Measurements from ENCODE around the gene HIRA. TPM values are rescaled to one million over a fixed set of nuclear protein-coding genes. Genes with fewer than 3 reads are reported as not detected.

The HIRA gene
- total and polyA plus RNA-seq, 2 of the 8 experiments (the other 6 are each of a cell fraction or from before 2014, with no cell fraction given) = 34.9 to 67.2 TPM

- no peak for FAIRE-seq
Observed at GRCh38 chr22:19353363-19354131, 78.0 kb downstream of the HIRA start.

More at GRCh38 chr22:19353363-19354131, 78.0 kb downstream of the HIRA start:
- H4K91ac ChIP-seq (replicated peaks; ENCODE audit: insufficient read length, low read length) = no peak overlapping the region
- peaks cover 5 to 6% of the 10 kb centered on the region in 2 experiments for H4K20me1 ChIP-seq (replicated peaks in 1 of 2; ENCODE audit: control insufficient read depth in 1 of 2, insufficient read depth in 2 of 2, low read length in 2 of 2)
- no peaks in the 10 kb centered on the region for H3K4me1 ChIP-seq (replicated peaks in 1 of 4; ENCODE audit: control insufficient read depth in 3 of 4, insufficient read depth in 4 of 4, low read length in 3 of 4)
- no peak overlapping the region for H2AFZ ChIP-seq (ENCODE audit: low read length)
- H3K36me3 ChIP-seq (ENCODE audit: control insufficient read depth in 2 of 4, insufficient read depth in 4 of 4, low read length in 3 of 4) = peaks cover 8 to 59% (median 43%) of the 10 kb centered on the region in 4 experiments
- no peak overlapping the region for H2BK12ac ChIP-seq (ENCODE audit: low read depth, low read length)
- CTCF ChIA-PET (ENCODE audit: partially characterized antibody) = interaction anchor here (0.8 to 1.7 kb wide), 2 partner anchors 18 to 40 kb away, joined by 3 to 7 read pairs; no protein-coding TSS in a partner anchor
- no peak overlapping the region for H3K18ac ChIP-seq (ENCODE audit: extremely low read depth, low read length)
- no peak overlapping the region for H2BK15ac ChIP-seq (ENCODE audit: low read length)
- H3K79me2 ChIP-seq (ENCODE audit: control insufficient read depth in 1 of 2, insufficient read depth in 2 of 2, low read length in 2 of 2) = no peaks in the 10 kb centered on the region
- H3K27me3 ChIP-seq (replicated peaks in 1 of 4; ENCODE audit: control insufficient read depth in 3 of 4, extremely low read depth in 1 of 4, insufficient read depth in 3 of 4, low read length in 3 of 4) = no peaks in the 10 kb centered on the region
- DNase-seq (ENCODE audit: low read depth in 1 of 2, low spot score in 2 of 2) = no peak
- no peak overlapping the region for H4K8ac ChIP-seq (ENCODE audit: extremely low read depth, insufficient read depth, low read length)
- no peak overlapping the region for H3K27ac ChIP-seq (ENCODE audit: low read depth, low read length)
- H2BK120ac ChIP-seq (replicated peaks; ENCODE audit: low read depth, low read length) = no peak overlapping the region
- no peak overlapping the region for H3K56ac ChIP-seq (replicated peaks; ENCODE audit: insufficient read length, low read depth, low read length)
- no peaks in the 10 kb centered on the region for H3K23me2 ChIP-seq (ENCODE audit: low read depth, low read length)
- no peak overlapping the region for H3K23ac ChIP-seq (ENCODE audit: insufficient read length)
- no peak overlapping the region for H2BK20ac ChIP-seq (ENCODE audit: low read length)
- no peak overlapping the region for H3K4me2 ChIP-seq (ENCODE audit: insufficient read depth in 1 of 2, low read depth in 2 of 2, low read length in 2 of 2)
- no peak overlapping the region for H4K5ac ChIP-seq (ENCODE audit: insufficient read length, low read depth, low read length)
- no peak overlapping the region for H3K4ac ChIP-seq (replicated peaks; ENCODE audit: insufficient read length, low read depth, low read length)
- 90% methylated on average over 18 of the region's 18 CpGs; no CpG with 5 or more reads in 1 of the 2 experiments for WGBS, 2 experiments (ENCODE audit: extremely low coverage in 1 of 2, insufficient coverage in 1 of 2, insufficient read length in 1 of 2, insufficient replicate concordance in 2 of 2, low coverage in 1 of 2, low lambda C conversion rate in 2 of 2, missing lambda C conversion rate in 1 of 2)
- no peaks in the 10 kb centered on the region for H3K9me3 ChIP-seq (ENCODE audit: insufficient read depth in 2 of 2, low read depth in 1 of 2, low read length in 1 of 2)
- no peak overlapping the region for H3K9ac ChIP-seq (replicated peaks in 1 of 4; ENCODE audit: extremely low read depth in 1 of 4, low read depth in 3 of 4, low read length in 3 of 4)
- POLR2A ChIA-PET (ENCODE audit: partially characterized antibody) = interaction anchor here (1.0 to 1.5 kb wide), 2 partner anchors 11 to 126 kb away, joined by 3 read pairs; partner anchors contain the start of genes CDC45 and UFD1
- no peak overlapping the region for H3K14ac ChIP-seq (ENCODE audit: insufficient read length)
- H2BK5ac ChIP-seq (ENCODE audit: low read depth, low read length) = no peak overlapping the region; the same call in 1 of the 2 replicates
- no peaks in the 10 kb centered on the region; the same call in 1 of the 2 replicates for H3K79me1 ChIP-seq (ENCODE audit: low read depth, low read length)
- no peak overlapping the region for H2AK5ac ChIP-seq (ENCODE audit: low read depth, low read length)
- no peak overlapping the region for H3K4me3 ChIP-seq (ENCODE audit: extremely low read depth in 1 of 4, insufficient read depth in 2 of 4, low read depth in 3 of 4, low read length in 4 of 4)
